Measurements from ENCODE around the gene WWC1. TPM values are rescaled to one million over a fixed set of nuclear protein-coding genes. Genes with fewer than 3 reads are reported as not detected.

WWC1 gene
- total and polyA plus RNA-seq, 9 of the 15 experiments (the other 6 are each of a cell fraction or from before 2014, with no cell fraction given): under 0.01 to 0.54 (median 0.42) TPM; not detected in 6

GRCh38 chr5:168274406-168274805 lies 17.0 kb upstream of the WWC1 start (continued):
- TF ChIP-seq, protein P1, sequence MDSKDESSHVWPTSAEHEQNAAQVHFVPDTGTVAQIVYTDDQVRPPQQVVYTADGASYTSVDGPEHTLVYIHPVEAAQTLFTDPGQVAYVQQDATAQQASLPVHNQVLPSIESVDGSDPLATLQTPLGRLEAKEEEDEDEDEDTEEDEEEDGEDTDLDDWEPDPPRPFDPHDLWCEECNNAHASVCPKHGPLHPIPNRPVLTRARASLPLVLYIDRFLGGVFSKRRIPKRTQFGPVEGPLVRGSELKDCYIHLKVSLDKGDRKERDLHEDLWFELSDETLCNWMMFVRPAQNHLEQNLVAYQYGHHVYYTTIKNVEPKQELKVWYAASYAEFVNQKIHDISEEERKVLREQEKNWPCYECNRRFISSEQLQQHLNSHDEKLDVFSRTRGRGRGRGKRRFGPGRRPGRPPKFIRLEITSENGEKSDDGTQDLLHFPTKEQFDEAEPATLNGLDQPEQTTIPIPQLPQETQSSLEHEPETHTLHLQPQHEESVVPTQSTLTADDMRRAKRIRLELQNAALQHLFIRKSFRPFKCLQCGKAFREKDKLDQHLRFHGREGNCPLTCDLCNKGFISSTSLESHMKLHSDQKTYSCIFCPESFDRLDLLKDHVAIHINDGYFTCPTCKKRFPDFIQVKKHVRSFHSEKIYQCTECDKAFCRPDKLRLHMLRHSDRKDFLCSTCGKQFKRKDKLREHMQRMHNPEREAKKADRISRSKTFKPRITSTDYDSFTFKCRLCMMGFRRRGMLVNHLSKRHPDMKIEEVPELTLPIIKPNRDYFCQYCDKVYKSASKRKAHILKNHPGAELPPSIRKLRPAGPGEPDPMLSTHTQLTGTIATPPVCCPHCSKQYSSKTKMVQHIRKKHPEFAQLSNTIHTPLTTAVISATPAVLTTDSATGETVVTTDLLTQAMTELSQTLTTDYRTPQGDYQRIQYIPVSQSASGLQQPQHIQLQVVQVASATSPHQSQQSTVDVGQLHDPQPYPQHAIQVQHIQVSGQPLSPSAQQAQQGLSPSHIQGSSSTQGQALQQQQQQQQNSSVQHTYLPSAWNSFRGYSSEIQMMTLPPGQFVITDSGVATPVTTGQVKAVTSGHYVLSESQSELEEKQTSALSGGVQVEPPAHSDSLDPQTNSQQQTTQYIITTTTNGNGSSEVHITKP (IDR thresholded peaks at IDR 0.05; ENCODE audit: partially characterized antibody): no peak
- TF ChIP-seq, protein P2, sequence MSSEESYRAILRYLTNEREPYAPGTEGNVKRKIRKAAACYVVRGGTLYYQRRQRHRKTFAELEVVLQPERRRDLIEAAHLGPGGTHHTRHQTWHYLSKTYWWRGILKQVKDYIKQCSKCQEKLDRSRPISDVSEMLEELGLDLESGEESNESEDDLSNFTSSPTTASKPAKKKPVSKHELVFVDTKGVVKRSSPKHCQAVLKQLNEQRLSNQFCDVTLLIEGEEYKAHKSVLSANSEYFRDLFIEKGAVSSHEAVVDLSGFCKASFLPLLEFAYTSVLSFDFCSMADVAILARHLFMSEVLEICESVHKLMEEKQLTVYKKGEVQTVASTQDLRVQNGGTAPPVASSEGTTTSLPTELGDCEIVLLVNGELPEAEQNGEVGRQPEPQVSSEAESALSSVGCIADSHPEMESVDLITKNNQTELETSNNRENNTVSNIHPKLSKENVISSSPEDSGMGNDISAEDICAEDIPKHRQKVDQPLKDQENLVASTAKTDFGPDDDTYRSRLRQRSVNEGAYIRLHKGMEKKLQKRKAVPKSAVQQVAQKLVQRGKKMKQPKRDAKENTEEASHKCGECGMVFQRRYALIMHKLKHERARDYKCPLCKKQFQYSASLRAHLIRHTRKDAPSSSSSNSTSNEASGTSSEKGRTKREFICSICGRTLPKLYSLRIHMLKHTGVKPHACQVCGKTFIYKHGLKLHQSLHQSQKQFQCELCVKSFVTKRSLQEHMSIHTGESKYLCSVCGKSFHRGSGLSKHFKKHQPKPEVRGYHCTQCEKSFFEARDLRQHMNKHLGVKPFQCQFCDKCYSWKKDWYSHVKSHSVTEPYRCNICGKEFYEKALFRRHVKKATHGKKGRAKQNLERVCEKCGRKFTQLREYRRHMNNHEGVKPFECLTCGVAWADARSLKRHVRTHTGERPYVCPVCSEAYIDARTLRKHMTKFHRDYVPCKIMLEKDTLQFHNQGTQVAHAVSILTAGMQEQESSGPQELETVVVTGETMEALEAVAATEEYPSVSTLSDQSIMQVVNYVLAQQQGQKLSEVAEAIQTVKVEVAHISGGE (CRISPR knock-in tag; IDR thresholded peaks at IDR 0.05): no peak
- TF ChIP-seq TEAD1 (CRISPR knock-in tag; IDR thresholded peaks at IDR 0.05): no peak
- TF ChIP-seq CUX1 (CRISPR knock-in tag; IDR thresholded peaks at IDR 0.05): no peak
- TF ChIP-seq TRIM24 (IDR thresholded peaks at IDR 0.05): peak in 1 of 2 experiments; percentile 68; a peak in 2 of 4 replicates
- no peak for TF ChIP-seq AFF4 (CRISPR knock-in tag; IDR thresholded peaks at IDR 0.05)
- TF ChIP-seq CCNT2 (IDR thresholded peaks at IDR 0.05; ENCODE audit: borderline replicate concordance, extremely low read depth, insufficient read length, low read depth, low read length): no peak
- TF ChIP-seq NR2C2 (CRISPR knock-in tag; IDR thresholded peaks at IDR 0.05): no peak
- no peak for TF ChIP-seq NR2C2 (tag; IDR thresholded peaks at IDR 0.05)
- no peak for TF ChIP-seq EP300 (IDR thresholded peaks at IDR 0.05; ENCODE audit: low read length)

All from K562 (cell line).